HepG2 (cell line): ENCODE results near the gene BLOC1S4. TPM values are rescaled to one million over a fixed set of nuclear protein-coding genes. Genes with fewer than 3 reads are reported as not detected.
A peak's percentile ranks its signal among the peaks of the same experiment; 100 is the strongest.

Experiments
- AGO1 ChIP-seq: fragments of 200-400 bp; formaldehyde crosslinking; IDR thresholded peaks from 2 replicates; pipeline ENCODE4 v1.6.1; 2017; ENCODE audit warnings: mild to moderate bottlenecking, low read depth, low read length, moderate library complexity; ENCODE audit not compliant: poor library complexity, severe bottlenecking
- ASH2L ChIP-seq: fragments of 300-600, 200-600 bp; sonication (generic); IDR thresholded peaks from 2 replicates; pipeline ENCODE4 v1.7.0; 2017; ENCODE audit warnings: low read depth, mild to moderate bottlenecking, moderate library complexity, mixed read lengths, low read length; ENCODE audit not compliant: insufficient read length
- ELF4 ChIP-seq: sonication (generic); formaldehyde crosslinking; IDR thresholded peaks from 2 replicates; pipeline ENCODE4 v1.5.0; 2020; ENCODE audit warnings: missing genetic modification reagents, mild to moderate bottlenecking, moderate library complexity, borderline replicate concordance
- HNRNPH1 ChIP-seq: fragments of 200-400 bp; formaldehyde crosslinking; optimal IDR thresholded peaks from 2 replicates; pipeline ENCODE3; 2017; ENCODE audit warnings: mild to moderate bottlenecking, low read depth, low read length
- JUND ChIP-seq: sonication (generic); formaldehyde crosslinking; IDR thresholded peaks from 2 replicates; pipeline ENCODE4 v1.8.0; 2022; ENCODE audit warnings: mild to moderate bottlenecking, missing genetic modification reagents
- MAFK ChIP-seq, 2 experiments: IDR thresholded peaks in 1 of 2; conservative IDR thresholded peaks in 1 of 2; 2 replicates each; pipeline ENCODE4 v1.6.1; 2011; ENCODE audit warnings: improper control_type of control experiment in 2 of 2, low read length in 2 of 2
- MEIS1 ChIP-seq: sonication (generic); formaldehyde crosslinking; IDR thresholded peaks from 2 replicates; pipeline ENCODE4 v1.9.0; 2021; ENCODE audit warnings: mild to moderate bottlenecking, missing genetic modification reagents, moderate library complexity, borderline replicate concordance
- RXRB ChIP-seq: IDR thresholded peaks from 2 replicates; pipeline ENCODE4 v1.6.1; 2016; ENCODE audit warnings: borderline replicate concordance, missing genetic modification reagents, missing compliant biosample characterization
- SP4 ChIP-seq: sonication (generic); formaldehyde crosslinking; IDR thresholded peaks from 2 replicates; pipeline ENCODE4 v1.8.1; 2023; ENCODE audit warnings: mild to moderate bottlenecking, missing genetic modification reagents
- ZBTB38 ChIP-seq: sonication (generic); formaldehyde crosslinking; IDR thresholded peaks from 2 replicates; pipeline ENCODE4 v1.5.1; 2020; ENCODE audit warnings: mild to moderate bottlenecking, missing genetic modification reagents
- ZNF282 ChIP-seq: fragments of 450-650 bp; IDR thresholded peaks from 2 replicates; pipeline ENCODE4 v1.6.1; 2018; ENCODE audit not compliant: partially characterized antibody
- ZNF431 ChIP-seq: sonication (generic); formaldehyde crosslinking; IDR thresholded peaks from 2 replicates; pipeline ENCODE4 v1.9.0; 2022; ENCODE audit warnings: missing genetic modification reagents, low read depth, mild to moderate bottlenecking, borderline replicate concordance
- ZNF468 ChIP-seq: sonication (generic); formaldehyde crosslinking; IDR thresholded peaks from 2 replicates; pipeline ENCODE4 v1.8.0; 2022; ENCODE audit warnings: mild to moderate bottlenecking, moderate library complexity, missing genetic modification reagents
- ZNF543 ChIP-seq: sonication (generic); formaldehyde crosslinking; IDR thresholded peaks from 2 replicates; pipeline ENCODE4 v1.4.0; 2020; ENCODE audit warnings: mild to moderate bottlenecking, missing genetic modification reagents
- ZNF766 ChIP-seq: sonication (generic); formaldehyde crosslinking; IDR thresholded peaks from 2 replicates; pipeline ENCODE4 v1.5.0; 2020; ENCODE audit warnings: missing genetic modification reagents, borderline replicate concordance
- polyA plus RNA-seq, 8 experiments: library from polyadenylated mRNA; depleted of rRNA in 3 of 8; stranded (reverse) in 7 of 8; unstranded in 1 of 8; fragments of >200 nt; fragmentation: Illumina TruSeq in 4 of 8; extraction: Trizol in 4 of 8; gene quantifications; 2 replicates each; pipeline versions ENCODE4 v1.2.1 to v1.2.3, GENCODE V29; 2011 to 2016; ENCODE audit warnings: low read depth in 4 of 8, missing spikeins in 1 of 8, mixed read lengths in 1 of 8; ENCODE audit not compliant: insufficient read depth in 1 of 8
- total RNA-seq, 5 experiments: library from RNA; depleted of rRNA; stranded (reverse); fragments of >200 nt; fragmentation: Illumina TruSeq; extraction: Trizol; gene quantifications; 2 replicates each; pipeline ENCODE4 v1.2.3, GENCODE V29; 2016; ENCODE audit warnings: low read depth in 1 of 5
- TF ChIP-seq, protein P1 (sequence below): sonication (generic); formaldehyde crosslinking; IDR thresholded peaks from 2 replicates; pipeline ENCODE4 v1.4.0; 2020; ENCODE audit warnings: mild to moderate bottlenecking, missing genetic modification reagents
- TF ChIP-seq, protein P2 (sequence below): sonication (generic); formaldehyde crosslinking; IDR thresholded peaks from 2 replicates; pipeline ENCODE4 v1.5.0; 2020; ENCODE audit warnings: missing genetic modification reagents
- TF ChIP-seq, protein P3 (sequence below): sonication (generic); formaldehyde crosslinking; IDR thresholded peaks from 2 replicates; pipeline ENCODE4 v1.4.0; 2020; ENCODE audit warnings: missing genetic modification reagents
- TF ChIP-seq, protein P4 (sequence below): sonication (generic); formaldehyde crosslinking; IDR thresholded peaks from 2 replicates; pipeline ENCODE4 v1.8.1; 2023; ENCODE audit warnings: missing genetic modification reagents, mild to moderate bottlenecking, borderline replicate concordance
- TF ChIP-seq, protein P5 (sequence below): sonication (generic); formaldehyde crosslinking; IDR thresholded peaks from 2 replicates; pipeline ENCODE4 v1.4.0; 2020; ENCODE audit warnings: missing genetic modification reagents; ENCODE audit errors: not compliant biosample characterization

The BLOC1S4 gene
- total and polyA plus RNA-seq, 2 of the 13 experiments (the other 11 are each of a cell fraction or from before 2014, with no cell fraction given), result 15.5 to 20.9 TPM

DNA sequence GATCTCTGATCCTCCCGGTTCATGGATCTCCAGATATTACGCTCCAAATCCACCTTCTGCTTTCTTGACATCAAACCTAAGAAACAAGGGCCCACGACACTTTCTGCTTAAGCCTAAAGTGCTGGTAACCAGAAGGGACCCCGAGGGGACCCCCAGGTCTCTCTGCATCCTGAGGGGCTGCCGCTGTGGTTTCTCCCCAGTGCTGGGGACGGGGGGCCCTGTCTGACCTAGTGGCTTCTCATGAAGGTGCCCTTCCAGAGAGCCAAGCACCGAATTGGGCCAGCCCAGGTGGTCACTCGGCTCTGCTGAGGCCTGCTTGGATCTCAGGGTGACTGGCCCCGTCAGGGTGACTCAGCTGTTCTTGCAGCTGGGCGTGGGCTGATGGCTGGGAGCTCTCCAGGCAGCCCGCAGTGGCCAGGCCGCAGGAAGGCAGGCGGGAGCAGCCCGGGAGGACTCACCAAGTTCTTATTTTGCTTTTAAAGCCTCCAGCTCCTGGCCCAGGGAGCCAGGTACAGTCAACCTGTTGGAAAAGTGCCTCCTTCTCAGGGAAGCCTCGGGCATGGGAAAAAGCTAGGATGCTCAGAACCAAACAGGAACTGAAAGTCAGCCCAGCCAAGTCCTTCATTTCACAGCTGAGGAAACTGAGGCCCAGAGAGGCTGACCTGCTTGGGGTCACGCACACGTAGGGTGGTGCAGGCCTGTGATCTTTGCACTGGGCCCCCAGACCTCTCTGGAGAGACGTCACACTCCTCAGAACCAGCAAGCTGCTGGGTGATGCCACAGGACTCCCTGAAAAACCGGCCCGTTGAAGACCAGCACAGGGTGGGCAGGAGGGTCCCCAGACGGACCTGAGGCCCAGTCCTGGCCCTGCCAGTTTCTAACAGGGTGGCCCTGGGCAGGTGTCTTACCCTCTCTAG lies 16.7 kb downstream of the BLOC1S4 start (continued):
- TF ChIP-seq, protein P1, sequence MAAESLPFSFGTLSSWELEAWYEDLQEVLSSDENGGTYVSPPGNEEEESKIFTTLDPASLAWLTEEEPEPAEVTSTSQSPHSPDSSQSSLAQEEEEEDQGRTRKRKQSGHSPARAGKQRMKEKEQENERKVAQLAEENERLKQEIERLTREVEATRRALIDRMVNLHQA (CRISPR knock-in tag), result no peak
- TF ChIP-seq, protein P2, sequence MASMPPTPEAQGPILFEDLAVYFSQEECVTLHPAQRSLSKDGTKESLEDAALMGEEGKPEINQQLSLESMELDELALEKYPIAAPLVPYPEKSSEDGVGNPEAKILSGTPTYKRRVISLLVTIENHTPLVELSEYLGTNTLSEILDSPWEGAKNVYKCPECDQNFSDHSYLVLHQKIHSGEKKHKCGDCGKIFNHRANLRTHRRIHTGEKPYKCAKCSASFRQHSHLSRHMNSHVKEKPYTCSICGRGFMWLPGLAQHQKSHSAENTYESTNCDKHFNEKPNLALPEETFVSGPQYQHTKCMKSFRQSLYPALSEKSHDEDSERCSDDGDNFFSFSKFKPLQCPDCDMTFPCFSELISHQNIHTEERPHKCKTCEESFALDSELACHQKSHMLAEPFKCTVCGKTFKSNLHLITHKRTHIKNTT (CRISPR knock-in tag), result no peak
- peak; percentile 81 for TF ChIP-seq AGO1
- no peak for TF ChIP-seq ZNF766 (CRISPR knock-in tag)
- peak; percentile 55 for TF ChIP-seq RXRB (CRISPR knock-in tag)
- no peak for TF ChIP-seq ZNF282
- no peak for TF ChIP-seq SP4 (CRISPR knock-in tag)
- TF ChIP-seq ZNF468, result no peak
- no peak for TF ChIP-seq HNRNPH1
- no peak for TF ChIP-seq MEIS1
- TF ChIP-seq ZBTB38 (CRISPR knock-in tag), result no peak
- TF ChIP-seq, protein P3, sequence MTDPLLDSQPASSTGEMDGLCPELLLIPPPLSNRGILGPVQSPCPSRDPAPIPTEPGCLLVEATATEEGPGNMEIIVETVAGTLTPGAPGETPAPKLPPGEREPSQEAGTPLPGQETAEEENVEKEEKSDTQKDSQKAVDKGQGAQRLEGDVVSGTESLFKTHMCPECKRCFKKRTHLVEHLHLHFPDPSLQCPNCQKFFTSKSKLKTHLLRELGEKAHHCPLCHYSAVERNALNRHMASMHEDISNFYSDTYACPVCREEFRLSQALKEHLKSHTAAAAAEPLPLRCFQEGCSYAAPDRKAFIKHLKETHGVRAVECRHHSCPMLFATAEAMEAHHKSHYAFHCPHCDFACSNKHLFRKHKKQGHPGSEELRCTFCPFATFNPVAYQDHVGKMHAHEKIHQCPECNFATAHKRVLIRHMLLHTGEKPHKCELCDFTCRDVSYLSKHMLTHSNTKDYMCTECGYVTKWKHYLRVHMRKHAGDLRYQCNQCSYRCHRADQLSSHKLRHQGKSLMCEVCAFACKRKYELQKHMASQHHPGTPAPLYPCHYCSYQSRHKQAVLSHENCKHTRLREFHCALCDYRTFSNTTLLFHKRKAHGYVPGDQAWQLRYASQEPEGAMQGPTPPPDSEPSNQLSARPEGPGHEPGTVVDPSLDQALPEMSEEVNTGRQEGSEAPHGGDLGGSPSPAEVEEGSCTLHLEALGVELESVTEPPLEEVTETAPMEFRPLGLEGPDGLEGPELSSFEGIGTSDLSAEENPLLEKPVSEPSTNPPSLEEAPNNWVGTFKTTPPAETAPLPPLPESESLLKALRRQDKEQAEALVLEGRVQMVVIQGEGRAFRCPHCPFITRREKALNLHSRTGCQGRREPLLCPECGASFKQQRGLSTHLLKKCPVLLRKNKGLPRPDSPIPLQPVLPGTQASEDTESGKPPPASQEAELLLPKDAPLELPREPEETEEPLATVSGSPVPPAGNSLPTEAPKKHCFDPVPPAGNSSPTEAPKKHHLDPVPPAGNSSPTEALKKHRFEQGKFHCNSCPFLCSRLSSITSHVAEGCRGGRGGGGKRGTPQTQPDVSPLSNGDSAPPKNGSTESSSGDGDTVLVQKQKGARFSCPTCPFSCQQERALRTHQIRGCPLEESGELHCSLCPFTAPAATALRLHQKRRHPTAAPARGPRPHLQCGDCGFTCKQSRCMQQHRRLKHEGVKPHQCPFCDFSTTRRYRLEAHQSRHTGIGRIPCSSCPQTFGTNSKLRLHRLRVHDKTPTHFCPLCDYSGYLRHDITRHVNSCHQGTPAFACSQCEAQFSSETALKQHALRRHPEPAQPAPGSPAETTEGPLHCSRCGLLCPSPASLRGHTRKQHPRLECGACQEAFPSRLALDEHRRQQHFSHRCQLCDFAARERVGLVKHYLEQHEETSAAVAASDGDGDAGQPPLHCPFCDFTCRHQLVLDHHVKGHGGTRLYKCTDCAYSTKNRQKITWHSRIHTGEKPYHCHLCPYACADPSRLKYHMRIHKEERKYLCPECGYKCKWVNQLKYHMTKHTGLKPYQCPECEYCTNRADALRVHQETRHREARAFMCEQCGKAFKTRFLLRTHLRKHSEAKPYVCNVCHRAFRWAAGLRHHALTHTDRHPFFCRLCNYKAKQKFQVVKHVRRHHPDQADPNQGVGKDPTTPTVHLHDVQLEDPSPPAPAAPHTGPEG, result no peak
- TF ChIP-seq ASH2L, result no peak
- 0 out of 2 replicates have a peak, but pooled peaks have one; percentile 11 for TF ChIP-seq JUND (CRISPR knock-in tag)
- TF ChIP-seq, protein P4, sequence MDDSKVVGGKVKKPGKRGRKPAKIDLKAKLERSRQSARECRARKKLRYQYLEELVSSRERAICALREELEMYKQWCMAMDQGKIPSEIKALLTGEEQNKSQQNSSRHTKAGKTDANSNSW (CRISPR knock-in tag), result no peak
- no peak for TF ChIP-seq ZNF431 (CRISPR knock-in tag)
- TF ChIP-seq, protein P5, sequence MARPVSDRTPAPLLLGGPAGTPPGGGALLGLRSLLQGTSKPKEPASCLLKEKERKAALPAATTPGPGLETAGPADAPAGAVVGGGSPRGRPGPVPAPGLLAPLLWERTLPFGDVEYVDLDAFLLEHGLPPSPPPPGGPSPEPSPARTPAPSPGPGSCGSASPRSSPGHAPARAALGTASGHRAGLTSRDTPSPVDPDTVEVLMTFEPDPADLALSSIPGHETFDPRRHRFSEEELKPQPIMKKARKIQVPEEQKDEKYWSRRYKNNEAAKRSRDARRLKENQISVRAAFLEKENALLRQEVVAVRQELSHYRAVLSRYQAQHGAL, result no peak
- TF ChIP-seq ZNF543 (CRISPR knock-in tag), result no peak
- no peak for TF ChIP-seq ELF4 (CRISPR knock-in tag)
- peak; percentile 85 to 97 for TF ChIP-seq MAFK (conservative IDR thresholded peaks at IDR 0.05 in 1 of 2, IDR thresholded peaks at IDR 0.05 in 1 of 2; ENCODE audit: low read length in 2 of 2)
